Measurements from ENCODE around the gene FOXP2.
"Not testable (repeated sequence)": the region's sequence is repeated elsewhere in the genome, so short reads cannot be mapped to it uniquely, and the experiment has no call there.

Gene FOXP2

GRCh38 chr7:114375907-114376306 lies 38.7 kb upstream of the FOXP2 start:
- no peaks in the 10 kb centered on the region for H3K4me1 ChIP-seq (ENCODE audit: control insufficient read depth in 1 of 2, insufficient read depth in 1 of 2, low read depth in 1 of 2, low read length in 1 of 2)
- H3K27ac ChIP-seq: no peak overlapping the region
- H3K36me3 ChIP-seq: no peaks in the 10 kb centered on the region
- H3K27me3 ChIP-seq: no peaks in the 10 kb centered on the region
- no peak overlapping the region for H3K4me3 ChIP-seq (ENCODE audit: low read depth in 1 of 2, low read length in 1 of 2)
- H3K9me3 ChIP-seq: no peaks in the 10 kb centered on the region
- TF ChIP-seq CTCF (IDR thresholded peaks at IDR 0.05): no peak

GRCh38 chr7:114383946-114384345 lies 30.7 kb upstream of the FOXP2 start:
- not testable (repeated sequence) for H3K4me3 ChIP-seq (ENCODE audit: low read depth in 1 of 2, low read length in 1 of 2); H3K27me3 ChIP-seq; H3K4me1 ChIP-seq (ENCODE audit: control insufficient read depth in 1 of 2, insufficient read depth in 1 of 2, low read depth in 1 of 2, low read length in 1 of 2); H3K9me3 ChIP-seq; H3K36me3 ChIP-seq; H3K27ac ChIP-seq

- not testable (repeated sequence) for H3K36me3 ChIP-seq; H3K27ac ChIP-seq; H3K4me1 ChIP-seq (ENCODE audit: control insufficient read depth in 1 of 2, insufficient read depth in 1 of 2, low read depth in 1 of 2, low read length in 1 of 2); H3K9me3 ChIP-seq; H3K4me3 ChIP-seq (ENCODE audit: low read depth in 1 of 2, low read length in 1 of 2); H3K27me3 ChIP-seq
These were observed 30.3 kb upstream of the FOXP2 start for GRCh38 chr7:114384346-114384745.

- no peak overlapping the region for H3K27ac ChIP-seq
- no peaks in the 10 kb centered on the region for H3K4me1 ChIP-seq (ENCODE audit: control insufficient read depth in 1 of 2, insufficient read depth in 1 of 2, low read depth in 1 of 2, low read length in 1 of 2)
- H3K36me3 ChIP-seq: no peaks in the 10 kb centered on the region
- no peak for TF ChIP-seq CTCF (IDR thresholded peaks at IDR 0.05)
- no peaks in the 10 kb centered on the region for H3K27me3 ChIP-seq
- H3K4me3 ChIP-seq (ENCODE audit: low read depth in 1 of 2, low read length in 1 of 2): no peak overlapping the region
- H3K9me3 ChIP-seq: no peaks in the 10 kb centered on the region
These were observed 26.6 kb upstream of the FOXP2 start for GRCh38 chr7:114388021-114388420.

GRCh38 chr7:114392686-114393085 lies 21.9 kb upstream of the FOXP2 start:
- no peaks in the 10 kb centered on the region for H3K4me1 ChIP-seq (ENCODE audit: control insufficient read depth in 1 of 2, insufficient read depth in 1 of 2, low read depth in 1 of 2, low read length in 1 of 2)
- H3K4me3 ChIP-seq (ENCODE audit: low read depth in 1 of 2, low read length in 1 of 2): no peak overlapping the region
- H3K9me3 ChIP-seq: no peaks in the 10 kb centered on the region
- TF ChIP-seq CTCF (IDR thresholded peaks at IDR 0.05): no peak
- H3K27ac ChIP-seq: no peak overlapping the region
- no peaks in the 10 kb centered on the region for H3K27me3 ChIP-seq
- H3K36me3 ChIP-seq: no peaks in the 10 kb centered on the region

- no peak overlapping the region for H3K27ac ChIP-seq
- no peak for TF ChIP-seq CTCF (IDR thresholded peaks at IDR 0.05)
- no peaks in the 10 kb centered on the region for H3K9me3 ChIP-seq
- H3K27me3 ChIP-seq: no peaks in the 10 kb centered on the region
- H3K36me3 ChIP-seq: no peaks in the 10 kb centered on the region
- H3K4me1 ChIP-seq (ENCODE audit: control insufficient read depth in 1 of 2, insufficient read depth in 1 of 2, low read depth in 1 of 2, low read length in 1 of 2): no peaks in the 10 kb centered on the region
- H3K4me3 ChIP-seq (ENCODE audit: low read depth in 1 of 2, low read length in 1 of 2): no peak overlapping the region
These were observed 11.6 kb upstream of the FOXP2 start for GRCh38 chr7:114402876-114403635.

Measured in neutrophil (primary cell).